HG03457 (cell line): ENCODE measurements around the gene LBH.

ENCODE experiments used
- ATAC-seq: cut with Tn5 transposase; IDR thresholded peaks from one replicate; pipeline ENCODE4 v1.9.1; 2021; ENCODE audit warnings: moderate number of reproducible peaks; ENCODE audit not compliant: unreplicated experiment

LBH gene

DNA sequence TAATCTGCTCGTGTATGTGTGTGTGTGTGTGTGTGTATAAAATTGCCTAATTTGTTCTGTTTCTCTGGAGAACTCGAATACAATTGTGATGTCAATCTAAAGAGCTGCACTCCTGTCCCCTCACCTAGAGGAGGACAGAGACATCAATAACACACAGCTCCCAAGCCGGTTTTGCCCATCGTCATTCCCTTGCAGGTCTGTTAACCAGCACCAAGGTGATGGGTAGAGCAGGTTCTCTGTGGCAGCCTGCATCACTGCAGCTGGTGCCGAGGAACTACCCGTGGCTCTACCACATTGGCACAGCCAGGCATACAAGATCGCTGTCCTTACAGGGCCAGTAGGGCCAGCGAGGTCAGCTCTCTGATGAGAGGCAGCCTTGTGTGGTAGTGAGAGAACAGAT, 41.0 kb downstream of the LBH start:
- no peak for ATAC-seq

GRCh38 chr2:30272761-30273573, 41.6 kb downstream of the LBH start:
- no peak for ATAC-seq

- no peak for ATAC-seq
Measured at GRCh38 chr2:30273574-30273929, 42.2 kb downstream of the LBH start.

- ATAC-seq, result no peak
Measured at GRCh38 chr2:30275256-30275655, 43.9 kb downstream of the LBH start.

DNA sequence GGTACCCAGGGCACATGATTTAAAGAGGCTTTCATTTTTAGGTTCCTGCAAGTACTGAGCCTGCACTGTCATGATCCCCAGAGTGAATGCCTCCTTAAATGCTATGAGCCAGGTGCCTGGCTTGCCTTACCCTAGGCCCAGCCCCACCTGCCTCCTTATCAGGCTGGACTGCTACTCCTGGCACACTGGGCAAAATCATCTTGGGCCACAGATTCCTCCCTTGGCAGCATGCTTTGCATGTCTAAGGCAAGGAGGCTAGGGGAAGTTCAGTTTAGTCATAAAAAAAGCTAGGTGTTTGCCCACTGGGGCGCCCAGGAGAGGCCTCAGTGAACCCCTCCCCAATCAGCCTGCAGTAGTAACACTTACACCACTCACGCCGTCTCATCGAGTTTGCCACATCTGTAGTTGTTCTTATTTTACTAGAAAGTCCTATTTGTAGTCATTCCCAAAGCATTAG, 45.1 kb downstream of the LBH start:
- no peak for ATAC-seq

DNA sequence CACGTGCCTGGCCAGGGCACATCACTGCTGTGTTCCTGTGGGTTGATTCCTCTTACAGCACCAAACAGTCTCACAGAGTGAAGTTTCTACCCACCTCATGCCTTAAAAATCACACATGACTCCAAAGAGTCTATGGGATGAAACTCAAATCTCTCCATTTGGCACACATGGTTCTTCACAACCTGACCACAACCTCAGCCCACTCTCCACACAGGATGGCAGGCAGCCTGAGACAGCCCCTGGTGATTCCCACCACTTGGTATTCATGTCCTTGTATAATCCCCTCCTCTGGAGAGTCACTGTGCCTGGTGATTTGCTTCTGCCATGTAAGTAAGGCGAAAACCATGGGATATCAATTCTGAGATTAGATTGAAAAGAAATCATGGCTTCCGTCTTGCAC, 46.2 kb downstream of the LBH start:
- no peak for ATAC-seq

DNA sequence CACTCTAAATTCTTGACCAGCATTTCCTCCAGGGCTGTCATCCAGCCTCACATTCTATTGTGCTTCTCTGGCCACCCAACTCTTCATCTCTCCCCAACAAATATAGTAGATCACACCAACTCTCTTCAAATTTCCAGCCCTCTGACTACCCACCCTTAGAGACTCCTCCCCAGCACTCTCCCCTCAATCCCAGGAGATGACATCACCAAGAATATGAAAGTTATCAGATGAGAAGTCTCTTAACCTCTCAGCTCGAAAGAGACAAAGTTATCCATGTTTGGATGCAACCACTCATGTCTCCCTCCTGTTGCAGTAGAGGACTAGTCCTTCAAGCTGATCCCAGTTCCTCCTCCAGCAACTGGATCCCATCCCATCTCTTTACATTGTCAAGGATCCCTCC, 47.1 kb downstream of the LBH start:
- ATAC-seq, result no peak

- no peak for ATAC-seq
Measured at GRCh38 chr2:30280596-30281434, 49.5 kb downstream of the LBH start.

- no peak for ATAC-seq
Measured at GRCh38 chr2:30282081-30282480, 50.7 kb downstream of the LBH start.

DNA sequence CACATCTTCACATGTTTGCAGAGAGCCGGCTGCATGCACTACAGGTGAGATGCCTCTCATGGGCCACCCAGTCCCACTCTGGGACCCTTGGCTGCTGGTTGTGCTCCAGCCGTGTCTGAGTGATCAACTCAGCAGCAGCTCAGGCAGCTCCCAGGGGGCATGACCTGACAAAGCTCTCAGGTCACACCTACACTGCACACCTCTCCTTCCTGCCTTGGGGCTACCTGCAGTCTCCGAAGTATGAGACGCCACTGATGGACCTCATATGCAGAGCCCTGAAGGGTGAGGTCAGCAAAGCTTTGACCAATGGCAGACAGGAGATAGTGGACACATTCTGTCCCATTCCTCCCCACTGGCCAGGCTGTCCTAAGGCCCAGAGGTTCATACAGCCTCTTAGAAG, 51.4 kb downstream of the LBH start:
- ATAC-seq, result no peak

DNA sequence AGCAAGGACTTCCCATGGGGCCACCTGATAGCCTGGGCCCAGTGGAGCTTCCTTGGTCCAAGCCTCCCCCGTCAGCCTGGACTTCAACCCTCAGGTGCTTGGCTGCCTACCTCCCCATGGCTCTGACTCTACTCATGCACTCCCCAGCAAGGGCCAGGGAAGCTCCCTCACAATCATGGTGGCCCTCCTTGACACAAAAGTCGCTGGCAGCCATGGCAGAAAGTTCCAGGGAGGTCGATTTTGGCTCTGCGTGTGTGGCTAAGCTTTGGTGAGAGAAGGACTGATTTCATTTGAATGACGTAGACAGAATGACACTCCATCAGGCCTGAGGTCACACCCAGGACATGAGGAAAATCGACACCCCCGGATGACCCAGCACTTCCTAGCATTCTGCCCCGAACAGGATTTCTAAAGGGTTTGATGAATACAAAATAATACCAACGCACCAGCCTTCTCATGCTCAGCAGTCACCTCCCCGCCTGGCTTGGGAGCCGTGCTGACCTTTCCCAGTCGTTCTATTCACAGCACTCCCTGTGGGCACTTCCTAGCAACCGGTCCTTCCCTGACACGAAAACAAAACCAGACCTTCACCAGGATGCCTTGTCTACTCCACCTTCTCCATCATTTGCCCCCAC, 52.7 kb downstream of the LBH start:
- ATAC-seq, result no peak

GRCh38 chr2:30285758-30286157, 54.4 kb downstream of the LBH start:
- no peak for ATAC-seq

GRCh38 chr2:30287190-30287840, 56.0 kb downstream of the LBH start:
- ATAC-seq, result no peak

DNA sequence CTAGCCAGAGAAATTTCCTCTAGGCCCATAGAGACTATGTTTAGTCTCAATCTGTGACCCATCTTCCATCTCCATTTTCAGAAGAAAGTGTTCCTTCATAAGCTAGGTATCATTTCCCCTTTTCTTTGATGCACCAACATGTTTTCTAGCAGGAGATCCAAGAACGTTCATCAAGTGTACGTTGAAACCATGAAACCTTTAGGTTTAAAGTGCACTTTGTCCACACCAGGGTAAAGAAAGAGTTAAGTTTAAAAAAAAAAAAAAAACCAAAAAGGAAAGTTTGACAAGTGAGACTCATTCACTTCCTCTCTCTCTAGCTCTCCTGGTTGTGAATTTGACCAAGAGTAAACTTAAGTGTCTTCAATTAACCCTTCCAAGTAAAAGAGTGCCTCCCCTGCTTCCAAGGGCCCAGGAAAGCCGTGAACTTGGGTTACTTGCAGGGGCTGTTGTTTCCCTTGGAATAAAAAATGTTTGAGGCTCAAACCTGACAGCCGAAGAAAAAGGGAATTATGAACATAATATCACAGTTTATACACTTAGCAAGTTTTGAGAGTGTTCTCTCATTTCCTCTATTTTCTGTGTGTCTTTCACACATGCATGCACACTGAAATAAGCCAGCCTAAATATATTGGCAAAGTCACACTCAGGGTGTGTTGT, 56.7 kb downstream of the LBH start:
- no peak for ATAC-seq

GRCh38 chr2:30288561-30288960, 57.2 kb downstream of the LBH start:
- no peak for ATAC-seq

DNA sequence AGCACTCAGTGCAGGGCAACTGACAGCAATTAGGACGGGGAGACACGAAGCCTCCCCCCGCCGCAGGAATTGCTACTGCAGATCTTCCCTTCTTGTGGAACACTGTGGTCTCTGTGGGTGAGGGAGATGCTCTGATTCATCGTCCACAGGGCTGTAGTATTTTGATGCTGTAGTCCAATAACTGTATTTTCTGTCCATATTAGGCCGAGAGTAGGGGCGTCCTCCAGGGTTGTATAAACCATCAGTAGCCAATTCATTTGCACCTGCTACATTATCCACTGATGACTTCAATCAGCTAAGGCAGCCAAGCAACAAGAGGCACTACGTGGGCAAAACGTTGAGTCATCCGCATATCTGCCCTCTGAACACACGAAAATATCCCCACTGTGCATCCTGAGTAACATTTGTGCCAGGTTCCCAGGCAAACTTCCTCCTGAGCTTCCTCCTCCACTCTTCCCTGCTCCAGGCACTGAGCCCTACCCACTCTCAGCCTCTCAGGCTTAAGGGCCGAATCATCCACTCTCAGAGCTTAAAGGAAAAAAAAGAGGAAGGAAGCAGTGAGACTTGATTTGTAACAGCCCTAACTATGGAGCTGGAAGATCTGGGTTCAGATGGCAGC, 62.1 kb downstream of the LBH start:
- ATAC-seq, result no peak

GRCh38 chr2:30294133-30294532, 62.8 kb downstream of the LBH start:
- no peak for ATAC-seq

DNA sequence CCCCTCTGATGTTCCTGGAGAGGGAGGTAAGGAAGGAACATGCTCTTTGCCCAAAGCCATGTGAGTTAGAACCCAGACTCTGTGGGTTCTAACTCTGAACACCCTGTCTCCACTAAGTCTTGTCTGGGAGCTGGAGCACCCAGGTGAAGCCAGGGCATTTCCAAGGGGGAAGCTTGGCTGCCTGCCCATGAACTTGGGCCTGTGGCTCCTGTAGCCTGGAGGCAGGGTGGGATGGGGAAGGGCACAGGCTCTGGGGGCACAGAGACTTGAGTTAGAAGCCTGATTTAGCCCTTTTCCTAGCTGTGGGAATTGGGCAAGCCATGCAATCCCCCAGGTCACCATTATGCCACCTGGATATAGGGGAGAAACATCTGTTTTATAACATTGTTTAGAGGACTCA, 65.2 kb downstream of the LBH start:
- ATAC-seq, result no peak

DNA sequence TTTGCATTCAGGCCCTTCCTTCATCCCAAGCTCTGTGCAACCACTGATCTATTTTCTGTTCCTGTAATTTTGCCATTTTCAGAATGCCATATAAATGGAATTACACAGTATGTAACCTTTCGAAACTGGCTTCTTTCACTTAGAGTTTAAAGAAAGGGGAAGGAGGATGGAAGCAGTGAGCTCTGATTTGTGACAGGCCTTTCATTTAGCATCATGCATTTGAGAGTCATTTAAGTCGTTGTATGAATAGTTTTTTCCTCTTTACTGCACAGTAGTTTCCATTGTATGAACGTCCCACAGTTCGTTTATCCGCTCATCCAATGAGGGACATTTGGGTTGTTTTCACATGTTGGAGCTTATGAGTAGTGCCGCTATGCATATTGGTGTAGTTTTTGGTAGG, 67.0 kb downstream of the LBH start:
- no peak for ATAC-seq

DNA sequence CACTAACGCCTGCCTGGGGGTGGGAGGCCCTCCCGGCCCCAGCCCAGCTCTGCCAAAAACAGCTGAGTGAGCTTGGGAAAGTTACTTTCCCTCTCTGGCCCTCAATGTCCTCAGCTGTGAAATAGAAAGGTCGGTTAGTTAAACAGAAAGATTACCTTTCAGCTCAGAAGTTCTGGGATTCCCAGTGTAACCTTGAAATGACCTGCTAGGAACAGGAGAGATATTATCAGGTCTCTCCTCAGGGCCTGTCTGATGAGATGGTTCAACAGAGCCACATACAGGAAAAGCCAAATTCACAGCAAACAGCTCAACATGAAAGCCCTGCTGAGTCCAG, 68.8 kb downstream of the LBH start:
- no peak for ATAC-seq
